ENCODE measurements around the gene WDR7.

WDR7 gene

GRCh38 chr18:56899660-56900059 is 248.5 kb downstream of the WDR7 start:
- no peak for DNase-seq

DNA sequence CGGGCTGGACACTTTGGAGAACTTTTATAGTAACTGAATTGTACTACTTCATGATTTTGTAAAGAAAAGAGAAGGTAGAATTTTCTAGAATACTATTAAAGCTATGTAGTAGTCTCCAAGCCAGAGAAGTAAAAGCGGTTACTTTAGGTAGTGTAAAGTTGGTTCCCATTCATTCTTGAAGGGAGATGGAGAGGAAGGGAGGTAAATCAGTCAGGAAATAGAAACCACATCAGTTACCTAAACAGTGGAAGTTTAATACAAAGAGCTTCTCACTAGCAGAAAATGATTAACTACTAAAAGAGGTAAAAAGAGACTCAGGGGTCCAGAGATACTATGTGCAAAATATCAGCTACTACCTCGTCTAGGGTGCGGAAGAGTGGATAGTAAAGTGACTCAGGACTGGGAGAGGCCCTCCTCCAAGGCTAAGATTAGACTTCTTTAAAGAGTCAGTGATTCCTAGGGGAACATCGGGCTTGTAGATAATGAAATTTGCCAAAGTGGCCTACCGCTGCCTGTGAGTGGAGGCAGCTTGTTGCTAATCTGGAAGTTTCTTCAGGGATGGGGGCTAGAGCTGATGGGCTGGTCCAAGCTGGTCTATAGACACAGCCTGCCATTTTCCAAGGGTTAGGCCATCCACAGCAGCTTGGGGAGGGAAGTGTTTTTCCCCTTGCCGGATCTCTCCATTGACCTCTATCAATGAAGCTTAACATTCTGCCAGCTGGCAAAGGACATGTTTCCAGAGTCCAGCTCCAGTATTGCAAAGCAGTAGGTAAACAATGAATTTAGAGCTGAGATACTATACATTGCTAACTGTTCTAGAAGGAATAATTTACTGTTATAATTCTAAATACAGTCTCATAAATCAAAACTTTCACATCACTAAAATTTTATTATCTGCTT is 249.3 kb downstream of the WDR7 start:
- no peak for DNase-seq

DNA sequence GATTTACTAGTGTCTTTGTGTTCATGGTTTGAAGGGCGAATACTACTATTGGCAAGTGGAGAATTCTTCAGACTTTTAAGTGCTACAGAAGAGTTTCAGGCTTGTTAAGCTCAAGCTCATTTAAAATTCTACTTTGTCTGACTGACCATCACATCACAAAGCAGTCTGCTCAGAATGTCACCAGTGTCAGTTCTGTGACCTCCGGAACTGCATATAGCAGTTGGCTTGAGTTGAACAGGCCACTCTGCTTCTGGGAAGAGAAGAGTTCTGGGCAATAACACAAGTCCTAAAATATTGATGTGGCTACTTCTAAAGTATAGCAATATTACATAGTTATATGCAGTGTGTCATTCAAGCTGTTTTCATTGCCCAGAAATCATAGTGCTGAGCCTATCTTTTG is 250.8 kb downstream of the WDR7 start:
- DNase-seq, result no peak

DNA sequence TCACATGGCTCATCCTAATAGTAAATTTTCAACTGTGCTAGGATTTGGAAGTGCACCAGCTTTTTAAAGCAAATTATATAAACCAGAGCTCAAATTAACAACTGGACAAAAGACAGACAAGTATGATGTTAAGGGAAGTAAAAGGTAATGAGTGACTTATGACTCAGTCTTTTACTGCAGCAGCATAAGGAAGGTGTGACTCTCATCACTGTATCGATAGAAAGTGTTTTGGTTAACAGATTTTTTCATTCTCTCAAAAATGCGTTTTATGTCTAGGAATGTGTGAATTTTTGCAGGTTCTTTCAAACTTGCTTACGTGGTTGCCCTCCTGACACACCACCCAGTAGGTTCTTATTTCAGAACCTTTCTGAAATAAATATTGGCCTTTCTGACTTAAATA is 251.5 kb downstream of the WDR7 start:
- DNase-seq, result no peak

DNA sequence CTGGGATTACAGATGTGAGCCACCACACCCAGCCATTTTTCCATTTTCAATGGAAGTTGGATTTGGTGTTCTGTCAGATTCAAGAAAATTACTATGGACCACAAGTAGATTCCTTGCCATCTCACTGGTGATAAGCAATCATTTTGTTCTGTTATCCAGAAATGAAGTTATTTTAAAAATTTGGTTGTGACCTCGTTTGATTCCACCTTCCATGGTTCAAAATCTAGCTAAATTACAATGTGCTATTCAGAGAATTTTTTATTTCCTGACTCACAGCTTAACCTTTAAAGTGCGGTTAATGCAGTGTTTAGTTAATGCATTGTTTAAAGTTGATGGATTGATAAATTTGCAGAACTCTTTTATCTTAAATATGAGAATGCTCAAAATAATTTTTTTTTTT is 252.5 kb downstream of the WDR7 start:
- DNase-seq, result no peak

DNA sequence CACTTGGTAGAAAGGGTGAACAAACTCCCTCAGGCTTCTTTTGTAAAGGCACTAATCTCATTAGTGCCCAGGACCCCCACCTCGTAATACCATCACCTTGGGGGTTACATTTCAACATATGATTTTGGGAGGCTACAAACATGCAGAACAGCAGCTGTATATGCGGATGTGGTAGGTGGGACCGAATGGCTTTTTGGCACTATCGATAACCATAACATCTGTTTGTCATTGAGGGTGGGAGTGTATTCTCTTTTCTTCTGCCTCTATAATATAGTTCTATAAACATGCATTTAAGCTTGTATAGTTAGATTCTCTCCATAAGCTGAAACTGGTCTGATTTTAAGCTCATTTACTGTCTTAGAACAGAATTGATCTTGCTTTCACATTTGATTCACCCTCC is 256.6 kb downstream of the WDR7 start:
- DNase-seq, result no peak

- DNase-seq, result no peak
Measured at GRCh38 chr18:56910237-56910636, 259.1 kb downstream of the WDR7 start.

- DNase-seq, result no peak
Measured at GRCh38 chr18:56910967-56911366, 259.8 kb downstream of the WDR7 start.

DNA sequence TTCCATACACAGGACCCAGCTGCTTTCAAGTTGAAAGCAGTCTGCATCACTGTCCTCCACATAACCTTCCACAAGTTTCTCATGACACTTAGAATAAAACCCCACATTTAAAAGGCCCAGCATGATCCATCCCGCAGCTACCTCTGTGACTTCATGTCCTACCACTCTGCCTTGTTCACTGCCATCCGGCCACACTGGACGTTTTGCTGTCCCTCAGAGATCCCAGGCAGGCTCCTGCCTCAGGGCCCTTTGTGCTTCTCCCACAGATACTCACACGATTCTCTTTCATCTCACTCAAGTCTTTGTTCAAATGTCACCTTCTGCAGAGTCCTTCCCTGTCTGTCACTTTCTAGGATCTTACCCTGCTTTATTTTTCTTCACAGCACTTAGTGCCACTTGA is 262.8 kb downstream of the WDR7 start:
- no peak for DNase-seq

DNA sequence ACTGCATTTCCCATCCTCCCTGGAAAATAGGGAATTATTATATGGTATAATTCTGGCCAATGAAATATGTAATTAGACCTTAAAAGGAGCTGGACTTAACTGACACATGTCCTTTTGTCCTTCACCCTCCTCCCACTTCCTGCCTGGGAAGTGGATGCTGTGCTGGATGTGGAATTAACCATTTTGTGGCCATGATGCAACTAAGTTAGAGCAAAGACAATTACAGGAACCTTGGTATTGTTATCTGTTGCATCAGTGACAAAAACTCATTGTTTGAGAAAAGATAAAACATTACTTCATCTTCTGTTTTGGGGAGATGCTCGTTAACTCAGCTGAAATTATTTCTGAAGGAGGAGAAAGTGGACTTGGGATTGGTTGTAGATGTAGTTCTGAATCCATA is 268.0 kb downstream of the WDR7 start:
- no peak for DNase-seq

GRCh38 chr18:56921896-56922480 is 270.8 kb downstream of the WDR7 start:
- DNase-seq, result no peak

DNA sequence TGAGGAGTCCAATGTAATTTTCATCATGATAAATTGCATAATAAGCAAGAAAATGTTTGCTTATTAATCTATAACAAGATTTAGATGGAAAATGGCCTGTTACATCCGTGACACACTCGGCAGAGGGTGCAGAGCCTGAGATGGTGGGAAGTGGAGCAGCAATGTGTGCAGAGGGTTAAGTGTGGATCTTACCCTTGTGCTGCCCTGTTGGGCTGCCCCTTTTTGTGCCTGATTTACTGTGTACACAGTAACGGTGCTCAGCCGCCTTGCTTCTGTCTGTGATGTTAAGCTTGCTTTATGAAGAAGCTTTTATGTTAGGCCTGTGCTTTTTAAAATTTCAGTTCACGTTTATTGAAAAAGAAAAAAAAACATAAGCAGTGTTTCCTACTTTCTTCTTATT is 275.6 kb downstream of the WDR7 start:
- DNase-seq, result no peak

GRCh38 chr18:56927786-56928185 is 276.6 kb downstream of the WDR7 start:
- DNase-seq, result no peak

- DNase-seq, result no peak
Measured at GRCh38 chr18:56929886-56930285, 278.7 kb downstream of the WDR7 start.

DNA sequence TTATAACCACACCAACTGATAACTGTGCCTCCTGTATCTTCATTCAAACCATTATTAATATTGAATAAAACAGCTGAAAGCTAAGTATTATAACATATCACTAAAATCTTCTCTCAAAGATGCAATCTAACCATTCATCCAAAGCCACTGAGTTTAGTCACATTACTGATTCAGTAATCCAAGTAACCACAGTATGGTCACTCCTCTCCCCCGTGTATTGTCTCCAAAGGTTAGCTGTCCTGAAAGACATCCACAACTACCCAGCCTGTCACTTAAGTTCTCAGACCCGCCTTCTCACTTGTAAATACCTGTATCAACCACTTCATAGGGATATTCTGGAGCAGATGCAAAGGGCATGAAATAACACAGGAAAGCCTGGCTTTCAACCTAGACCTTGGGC is 282.3 kb downstream of the WDR7 start:
- DNase-seq, result no peak

DNA sequence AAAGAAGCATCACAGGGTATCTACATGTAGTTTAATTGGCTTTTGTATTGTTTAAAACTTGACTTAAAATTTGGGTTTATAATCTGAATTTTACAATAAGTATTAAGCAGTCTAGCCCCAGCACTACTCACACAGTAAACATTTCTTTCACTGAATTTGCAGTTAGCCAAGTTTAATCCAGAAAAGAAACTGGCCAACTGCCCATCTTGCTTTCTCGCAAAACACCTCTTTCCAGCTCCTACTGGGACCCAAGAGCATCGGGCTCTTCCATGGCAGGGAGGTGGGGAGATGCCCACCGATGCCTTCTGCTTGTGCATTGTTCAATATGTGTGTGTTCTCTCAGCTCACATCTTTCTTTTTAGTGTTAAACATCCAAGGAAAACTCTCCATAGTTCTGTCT is 283.0 kb downstream of the WDR7 start:
- DNase-seq, result no peak

DNA sequence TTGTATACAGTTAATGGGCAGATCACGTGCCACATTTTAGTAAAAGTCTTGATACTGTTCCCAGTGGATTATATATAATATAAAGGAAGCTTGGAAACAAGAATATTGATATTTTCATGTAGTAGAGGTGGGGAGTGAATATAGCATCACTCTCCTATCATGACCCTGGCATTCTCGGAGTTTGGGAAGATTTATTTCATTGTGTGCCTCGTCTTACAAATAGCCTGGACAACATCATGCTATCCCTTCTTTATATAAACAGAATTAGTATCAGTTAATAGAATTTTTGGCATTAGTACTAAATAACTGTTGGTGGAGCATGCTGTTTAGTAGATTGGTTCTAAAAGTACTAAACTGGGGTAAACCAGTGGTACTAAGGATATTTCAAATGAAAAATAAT is 283.7 kb downstream of the WDR7 start:
- DNase-seq, result no peak

DNA sequence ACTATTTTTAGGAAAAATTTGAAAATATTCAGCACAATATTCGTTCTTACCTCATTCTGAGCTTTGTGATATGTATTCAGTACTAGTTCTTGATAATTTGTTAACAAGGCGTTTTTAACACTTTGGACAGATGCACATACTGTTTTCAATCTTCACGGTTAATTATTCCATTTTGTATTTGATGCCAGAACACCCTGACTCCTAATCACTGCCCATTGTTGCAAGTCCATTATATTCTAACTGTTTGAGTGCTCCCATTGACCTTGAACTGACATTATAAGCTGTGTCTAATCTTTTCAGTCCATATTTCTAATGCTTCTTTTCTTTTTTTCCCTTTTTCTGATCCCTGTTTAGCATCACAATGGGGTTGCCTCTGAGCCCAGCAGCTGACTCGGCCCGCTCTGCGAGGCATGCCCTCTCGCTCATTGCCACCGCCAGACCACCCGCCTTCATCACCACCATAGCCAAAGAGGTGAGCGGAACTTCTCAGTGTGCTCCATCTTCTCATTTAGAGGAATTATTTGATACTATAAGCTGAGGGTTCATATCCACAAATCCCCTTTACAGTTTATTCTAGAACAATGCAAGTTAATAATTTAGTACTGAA is 284.4 kb downstream of the WDR7 start:
- DNase-seq, result no peak

DNA sequence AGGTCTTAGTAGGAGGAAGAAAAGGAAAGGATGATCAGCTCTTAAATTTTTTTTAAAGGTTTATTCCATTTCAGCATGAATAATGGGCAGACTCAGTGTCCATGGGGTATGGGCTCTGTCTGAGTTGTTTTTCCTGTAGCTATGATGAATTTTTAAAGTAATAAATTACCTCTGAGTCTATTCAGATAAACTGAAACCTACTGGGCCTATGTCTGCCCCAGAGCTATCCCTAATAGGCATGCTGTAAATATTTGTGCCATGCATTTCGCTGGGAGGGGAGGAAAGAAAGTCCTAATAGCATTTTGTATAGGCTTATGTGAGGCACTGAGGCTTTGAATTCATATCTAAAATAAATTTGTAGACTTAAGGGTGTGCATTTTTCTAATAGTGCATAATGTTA is 285.3 kb downstream of the WDR7 start:
- no peak for DNase-seq

DNA sequence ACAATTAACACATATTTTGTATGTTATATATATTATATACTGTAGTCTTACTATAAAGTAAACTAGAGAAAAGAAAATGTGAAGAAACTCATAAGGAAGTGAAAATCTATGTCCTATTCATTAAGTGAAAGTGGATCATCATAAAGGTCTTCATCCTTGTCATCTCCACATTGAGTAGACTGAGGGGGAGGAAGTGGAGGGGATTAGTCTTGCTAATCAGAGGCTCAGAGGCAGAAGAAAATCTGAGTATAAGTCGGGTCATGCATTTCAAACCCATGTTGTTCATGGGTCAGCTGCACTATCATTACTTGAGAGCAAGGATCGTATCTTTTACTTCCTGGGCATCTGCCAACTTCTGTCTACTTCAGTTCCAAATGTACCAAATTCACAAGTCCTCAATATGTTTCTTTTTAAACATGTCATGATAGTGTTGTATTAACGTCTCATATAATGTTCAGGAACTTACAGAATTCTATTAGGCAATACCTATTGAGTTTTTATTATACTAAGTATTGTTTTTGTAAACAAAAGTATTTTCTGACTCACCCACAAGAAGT is 286.8 kb downstream of the WDR7 start:
- no peak for DNase-seq

DNA sequence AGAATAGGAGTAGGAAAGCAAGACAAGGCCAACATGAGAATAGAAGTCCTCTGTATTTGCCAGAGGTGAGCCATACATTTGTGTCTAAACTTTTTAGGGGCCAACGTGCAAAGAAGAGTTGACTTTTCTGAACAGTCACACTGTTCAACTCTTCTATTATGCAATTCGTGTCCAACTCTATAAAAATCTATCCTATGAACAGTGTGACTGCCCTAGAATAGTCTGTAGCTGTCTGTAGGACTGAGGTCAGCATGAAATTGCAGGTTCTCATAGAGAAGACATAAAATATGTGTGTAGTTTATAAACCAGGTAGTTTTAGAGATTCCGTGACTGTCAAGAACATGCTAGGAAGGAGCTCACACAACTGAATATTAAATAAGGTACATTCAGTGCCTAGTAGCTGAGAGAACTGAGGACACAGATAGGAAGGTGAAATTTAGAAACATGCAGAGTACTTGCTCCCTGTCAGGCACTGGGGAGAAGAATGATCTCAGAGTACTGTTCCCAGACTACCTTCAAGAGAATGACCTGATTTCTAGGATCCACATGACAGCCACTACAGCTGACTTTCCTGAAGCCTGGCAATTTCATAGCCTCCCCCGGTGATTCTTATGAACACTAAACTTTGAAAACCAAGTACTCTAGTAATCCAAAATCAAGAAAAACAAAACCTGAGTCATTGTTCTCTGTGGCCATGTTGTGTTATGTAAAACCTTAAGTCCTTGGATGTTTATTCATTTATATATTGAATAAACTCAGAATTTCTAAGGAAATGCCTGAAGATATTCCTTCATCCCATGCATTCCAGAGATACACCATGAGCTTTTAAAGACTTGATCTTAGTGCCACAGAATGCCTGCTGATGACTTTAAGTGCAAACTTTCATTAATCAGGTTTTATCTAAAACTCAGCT is 294.3 kb downstream of the WDR7 start:
- DNase-seq, result no peak

GRCh38 chr18:56947236-56947635 is 296.1 kb downstream of the WDR7 start:
- no peak for DNase-seq

- no peak for DNase-seq
Measured at GRCh38 chr18:56952026-56952425, 300.9 kb downstream of the WDR7 start.

Measured in NCI-H1092 (cell line).